Cerebellar nuclear complex (tissue), 1 donor: ENCODE results near the gene UBE2H.

ENCODE experiments used
- DNase-seq, 2 experiments: peaks; one replicate each; lab custom pipeline; 2025; lab: John Stamatoyannopoulos, UW

The UBE2H gene

GRCh38 chr7:129785685-129786514, 166.9 kb downstream of the UBE2H start:
- no peak for DNase-seq

GRCh38 chr7:129784783-129785684, 167.7 kb downstream of the UBE2H start:
- DNase-seq, result no peak

- no peak for DNase-seq
Measured at GRCh38 chr7:129784437-129784782, 168.3 kb downstream of the UBE2H start.

- DNase-seq, result no peak
Measured at GRCh38 chr7:129783584-129783919, 169.2 kb downstream of the UBE2H start.

- DNase-seq, result no peak
Measured at GRCh38 chr7:129782818-129783583, 169.8 kb downstream of the UBE2H start.

GRCh38 chr7:129781928-129782817, 170.6 kb downstream of the UBE2H start:
- no peak for DNase-seq

- DNase-seq, result no peak
Measured at GRCh38 chr7:129780974-129781927, 171.5 kb downstream of the UBE2H start.
